ENCODE measurements around the gene LOXL3.
"Not testable (repeated sequence)": the region's sequence is repeated elsewhere in the genome, so short reads cannot be mapped to it uniquely, and the experiment has no call there.

LOXL3 gene

DNA sequence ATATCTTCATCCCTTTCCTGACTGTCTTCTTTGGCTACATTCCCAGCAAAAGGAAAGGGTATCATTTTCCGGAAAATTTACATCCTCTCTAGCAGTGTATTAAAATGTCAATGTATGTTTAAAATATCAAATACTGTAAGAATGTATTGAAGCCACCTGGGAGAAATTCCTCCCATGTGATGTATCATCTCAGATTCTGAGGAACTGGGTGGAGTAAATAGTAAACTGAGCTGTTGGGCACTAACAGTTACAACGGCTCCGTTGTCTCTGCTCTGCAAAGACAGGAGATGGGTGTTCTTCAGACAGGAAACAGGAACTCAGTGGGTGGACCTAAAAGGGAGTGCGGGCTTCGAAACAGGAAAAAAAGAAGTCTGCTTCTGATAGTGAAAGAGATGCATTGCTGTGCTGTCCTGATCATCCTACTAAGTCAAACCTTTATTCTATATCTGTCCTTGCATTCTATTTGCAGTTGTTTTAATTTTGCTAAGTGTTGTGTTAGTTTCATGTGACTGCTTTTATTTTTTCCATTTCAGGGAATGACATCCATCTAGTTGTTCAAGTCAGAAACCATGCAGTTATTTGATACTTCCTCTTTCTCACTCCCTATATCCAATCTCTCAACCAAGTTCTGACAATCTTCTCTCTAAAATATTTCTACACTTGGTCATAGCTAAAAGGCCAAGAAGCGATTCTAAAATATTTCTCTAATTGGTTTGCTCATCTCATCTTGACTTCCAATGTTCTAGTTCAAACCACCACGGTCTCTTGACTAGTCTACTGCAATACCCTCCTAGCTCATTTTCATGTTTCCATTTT lies 20.2 kb upstream of the LOXL3 start:
- DNase-seq: no peak

DNA sequence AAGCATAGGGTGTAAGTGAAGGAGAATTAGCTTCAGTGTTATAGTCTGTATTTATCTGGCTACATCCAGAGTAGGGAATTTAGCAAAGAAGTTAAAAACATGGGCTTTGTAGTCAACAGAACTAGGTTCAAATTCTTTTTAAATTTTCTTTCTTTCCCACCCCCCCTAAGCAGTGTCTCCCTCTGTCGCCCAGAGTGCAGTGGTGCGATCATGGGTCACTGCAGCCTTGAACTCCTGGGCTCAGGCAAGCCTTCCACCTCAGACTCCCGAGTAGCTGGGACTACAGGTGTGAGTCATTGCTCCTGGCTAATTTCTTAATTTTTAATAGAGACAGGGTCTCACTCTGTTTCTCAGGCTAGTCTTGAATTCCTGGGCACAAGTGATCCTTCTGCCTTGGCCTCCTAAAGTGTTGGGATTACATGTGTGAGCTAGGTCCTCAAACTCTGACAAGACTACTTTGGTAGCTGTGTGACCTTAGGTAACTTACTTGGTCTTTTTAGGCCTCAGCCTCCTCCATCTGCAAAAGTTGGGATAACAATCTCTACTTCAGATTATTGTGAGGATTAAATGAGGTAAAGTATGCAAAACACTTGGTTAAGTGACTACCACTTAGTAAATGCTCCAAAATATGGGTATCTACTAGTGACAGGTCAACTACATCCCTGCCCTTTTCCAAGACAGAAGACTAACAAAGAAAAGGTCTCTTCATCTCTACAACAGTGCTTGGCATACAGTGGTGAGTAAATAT lies 18.6 kb upstream of the LOXL3 start:
- DNase-seq: no peak

DNA sequence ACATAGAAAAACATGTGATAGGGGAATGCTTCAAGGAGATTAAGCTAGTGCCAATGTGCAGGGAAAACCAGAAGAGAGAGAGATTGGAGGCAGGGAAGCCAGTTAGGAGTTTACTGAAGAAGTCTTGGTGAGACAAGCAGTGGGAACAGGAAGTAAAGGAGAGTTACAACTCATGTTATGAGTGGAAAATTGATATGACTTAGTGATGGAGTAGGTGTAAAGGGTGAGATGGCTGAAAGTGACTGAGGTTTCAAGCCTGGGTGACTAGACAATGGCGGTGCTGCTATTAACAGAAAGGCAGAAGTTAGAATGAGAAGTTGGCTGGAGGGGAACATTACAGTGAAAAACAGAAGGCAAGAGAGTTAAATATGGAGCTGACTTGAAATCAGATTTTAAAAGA lies 17.3 kb upstream of the LOXL3 start:
- no peak for DNase-seq

DNA sequence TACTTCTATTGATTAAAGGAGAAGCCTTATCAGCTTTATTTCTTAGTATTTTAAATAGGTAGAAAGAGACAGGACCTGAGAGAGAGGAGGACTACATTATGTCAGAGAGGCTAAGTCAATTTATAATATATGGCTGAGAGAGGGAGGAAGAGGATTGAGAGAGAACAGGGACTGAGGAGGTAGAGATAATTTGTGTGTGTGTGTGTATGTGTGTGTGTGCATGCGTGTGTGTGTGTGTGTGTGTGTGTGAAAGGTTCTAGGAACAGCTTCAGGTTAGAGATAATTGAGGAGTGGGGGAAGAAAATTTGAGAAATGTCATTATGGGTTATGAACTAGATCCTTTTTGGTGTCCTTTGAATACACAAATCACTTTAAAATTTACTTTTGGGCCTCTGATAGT lies 15.9 kb upstream of the LOXL3 start:
- no peak for DNase-seq

DNA sequence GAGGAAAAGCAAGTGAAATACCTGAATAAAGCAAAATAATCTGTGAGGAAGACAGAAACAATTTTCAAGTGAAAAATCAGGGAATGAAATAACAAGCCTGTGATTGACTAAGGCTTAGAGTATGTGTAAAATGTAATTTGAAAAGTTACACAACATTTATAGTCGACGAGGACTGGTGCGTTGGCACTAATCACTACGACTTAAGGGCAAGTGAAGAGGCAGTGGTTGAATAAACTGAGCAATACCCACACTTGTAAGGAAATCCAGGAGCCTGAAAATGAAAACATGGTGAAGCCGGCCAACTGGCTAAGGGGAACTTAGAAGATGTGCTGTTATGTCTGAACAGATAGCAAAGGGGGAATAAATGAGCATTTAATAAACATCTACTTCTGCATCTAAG lies 14.1 kb upstream of the LOXL3 start:
- DNase-seq: no peak

DNA sequence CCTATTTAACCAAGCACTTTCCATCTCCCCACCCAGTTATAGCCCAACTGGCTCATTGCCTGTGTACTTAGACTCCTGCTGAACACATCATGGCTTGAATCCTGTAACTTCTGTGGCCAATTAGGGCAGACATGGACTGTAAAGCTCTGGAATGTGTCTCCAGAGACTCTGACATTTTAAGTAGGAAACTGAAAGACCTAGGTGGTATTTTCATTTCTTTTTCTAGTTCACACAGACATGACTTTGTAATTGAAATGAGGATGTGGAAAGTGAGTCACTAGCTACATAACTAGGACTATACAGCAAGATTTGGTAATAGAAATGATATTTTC lies 13.0 kb upstream of the LOXL3 start:
- DNase-seq: no peak

DNA sequence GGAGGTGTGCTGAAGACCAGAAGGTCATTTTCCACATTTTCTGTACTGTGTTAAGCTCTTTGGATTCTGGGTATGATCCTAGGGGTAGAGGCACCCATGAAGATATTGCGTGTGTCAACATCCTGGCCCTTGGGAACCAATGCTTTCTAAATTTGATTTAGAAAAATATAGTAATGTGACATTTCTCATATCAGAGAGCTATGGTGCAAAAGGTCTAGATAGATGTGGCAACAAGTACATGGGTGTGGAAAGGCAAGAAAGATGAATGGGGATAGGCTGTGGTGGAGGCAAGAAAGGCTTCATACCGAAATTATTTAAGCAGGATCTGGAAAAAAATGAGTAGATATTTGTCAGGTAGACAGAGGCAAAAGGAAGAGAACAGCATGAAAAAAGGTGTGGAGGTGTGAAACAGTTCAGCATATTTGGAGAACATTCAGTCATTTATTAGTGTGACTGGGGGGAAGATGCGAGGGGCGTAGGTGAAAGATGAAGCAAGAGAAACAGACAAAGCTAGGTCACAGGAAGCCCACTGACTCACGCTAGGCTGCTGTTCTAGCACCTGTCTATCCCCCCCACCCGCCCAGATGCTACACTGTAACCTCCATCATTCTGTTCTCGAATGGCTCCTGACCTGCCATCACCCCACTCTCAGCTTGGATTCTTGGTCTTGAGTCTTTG lies 12.5 kb upstream of the LOXL3 start:
- peak; percentile 41 to 50 for DNase-seq

DNA sequence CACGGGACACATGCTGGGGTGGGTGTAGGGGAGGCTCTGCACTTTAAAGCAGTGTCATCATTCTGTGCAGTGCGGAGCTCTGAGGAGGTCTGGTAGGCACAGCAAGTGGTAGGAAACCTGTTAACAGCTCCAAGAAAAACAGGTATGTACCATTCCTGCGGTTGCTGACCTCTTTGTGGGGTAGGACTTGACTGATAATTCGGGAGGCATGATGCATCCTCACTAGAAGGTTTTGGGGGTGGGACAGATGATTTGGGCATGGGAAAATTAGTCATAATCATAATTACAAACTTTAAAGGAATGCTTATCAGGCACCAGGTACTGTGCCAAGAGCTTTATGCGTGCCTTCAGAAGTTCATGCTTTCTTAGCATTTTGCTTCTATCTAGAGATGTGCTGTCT lies 10.5 kb upstream of the LOXL3 start:
- no peak for DNase-seq

DNA sequence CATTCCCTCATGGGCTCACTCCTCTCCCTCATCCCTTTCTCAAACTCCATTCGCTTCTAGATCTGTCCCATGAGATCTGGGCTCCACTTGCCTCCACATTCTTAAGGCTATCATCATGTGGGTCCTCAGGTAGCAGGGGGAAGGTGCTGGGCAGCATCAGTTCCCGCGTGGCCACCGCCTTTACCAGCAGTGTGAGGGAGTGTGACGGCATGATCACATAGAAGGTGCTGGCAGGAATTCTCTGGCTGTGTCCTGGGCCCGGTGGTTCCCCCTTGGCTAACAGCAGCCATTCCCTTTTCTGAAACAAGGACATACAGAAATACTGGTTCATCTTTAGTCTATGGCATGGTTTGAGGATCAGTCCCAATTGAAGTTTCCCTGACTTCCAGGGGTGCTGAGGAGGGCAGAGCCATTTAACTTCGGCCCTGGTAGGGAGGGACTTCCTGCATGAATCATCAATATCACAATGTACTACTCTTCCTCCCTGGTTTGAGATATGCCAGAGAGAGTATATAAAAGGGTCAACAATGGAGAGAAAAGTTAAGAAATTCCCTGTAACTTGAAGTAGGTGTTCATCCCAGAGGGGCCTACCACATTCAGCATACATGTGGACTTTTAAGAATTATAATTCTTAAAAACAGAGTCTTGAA lies 8.5 kb upstream of the LOXL3 start:
- no peak for DNase-seq

DNA sequence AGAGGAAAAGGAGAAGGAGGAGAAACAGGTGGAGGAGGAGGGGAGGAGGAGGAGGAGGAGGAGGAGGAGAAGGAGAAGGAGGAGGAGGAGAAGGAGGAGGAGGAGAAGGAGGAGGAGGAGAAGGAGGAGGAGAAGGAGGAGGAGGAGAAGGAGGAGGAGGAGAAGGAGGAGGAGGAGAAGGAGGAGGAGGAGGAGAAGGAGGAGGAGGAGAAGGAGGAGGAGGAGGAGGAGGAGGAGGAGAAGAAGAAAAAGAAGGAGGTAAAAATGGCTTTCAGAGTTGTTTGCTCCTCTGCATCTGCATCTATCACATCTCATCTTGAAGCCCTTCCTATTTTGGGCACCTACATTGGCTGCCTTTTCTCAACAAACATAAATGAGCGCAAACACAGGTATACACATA lies 7.3 kb upstream of the LOXL3 start:
- DNase-seq: not testable (repeated sequence)

DNA sequence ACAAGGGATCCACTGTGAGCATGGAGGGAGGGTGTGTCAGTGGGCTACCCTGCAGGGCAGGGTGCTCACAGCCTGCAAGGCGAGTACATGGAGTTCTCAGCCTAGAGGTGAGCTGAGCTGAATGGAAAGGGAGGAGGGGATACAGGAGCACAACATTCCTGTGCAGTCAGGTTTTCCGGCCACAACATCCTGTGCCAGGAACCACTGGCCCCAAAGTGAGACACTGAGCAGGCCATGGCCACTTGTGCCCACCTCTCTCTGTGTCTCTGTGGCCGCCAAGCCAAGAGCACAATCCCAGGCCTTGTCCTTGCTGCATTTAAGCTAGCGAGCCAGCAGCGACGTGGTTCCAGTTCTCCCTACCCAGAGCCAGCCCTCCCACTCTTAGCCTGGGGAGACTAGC lies 6.8 kb upstream of the LOXL3 start:
- DNase-seq: no peak

DNA sequence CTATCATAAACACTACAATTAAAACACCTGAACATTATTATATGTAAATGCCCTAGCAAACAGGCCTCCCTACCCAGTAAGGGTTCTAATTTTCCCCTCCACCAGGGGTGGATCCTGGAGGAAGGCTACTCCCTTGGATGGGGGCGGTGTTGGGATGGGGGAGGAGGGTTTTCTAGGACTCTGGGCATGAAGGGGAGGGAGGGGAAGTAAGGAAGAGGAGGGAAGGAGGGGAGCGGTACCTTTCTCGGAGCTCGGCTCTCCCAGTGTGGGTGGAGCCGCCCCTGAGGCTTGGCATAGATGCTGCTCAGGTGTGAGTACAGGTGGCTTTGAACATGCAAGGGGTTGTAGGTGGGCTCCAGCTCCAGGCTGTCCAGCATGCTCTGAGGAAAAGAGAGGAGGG lies 6.2 kb upstream of the LOXL3 start:
- DNase-seq: no peak

DNA sequence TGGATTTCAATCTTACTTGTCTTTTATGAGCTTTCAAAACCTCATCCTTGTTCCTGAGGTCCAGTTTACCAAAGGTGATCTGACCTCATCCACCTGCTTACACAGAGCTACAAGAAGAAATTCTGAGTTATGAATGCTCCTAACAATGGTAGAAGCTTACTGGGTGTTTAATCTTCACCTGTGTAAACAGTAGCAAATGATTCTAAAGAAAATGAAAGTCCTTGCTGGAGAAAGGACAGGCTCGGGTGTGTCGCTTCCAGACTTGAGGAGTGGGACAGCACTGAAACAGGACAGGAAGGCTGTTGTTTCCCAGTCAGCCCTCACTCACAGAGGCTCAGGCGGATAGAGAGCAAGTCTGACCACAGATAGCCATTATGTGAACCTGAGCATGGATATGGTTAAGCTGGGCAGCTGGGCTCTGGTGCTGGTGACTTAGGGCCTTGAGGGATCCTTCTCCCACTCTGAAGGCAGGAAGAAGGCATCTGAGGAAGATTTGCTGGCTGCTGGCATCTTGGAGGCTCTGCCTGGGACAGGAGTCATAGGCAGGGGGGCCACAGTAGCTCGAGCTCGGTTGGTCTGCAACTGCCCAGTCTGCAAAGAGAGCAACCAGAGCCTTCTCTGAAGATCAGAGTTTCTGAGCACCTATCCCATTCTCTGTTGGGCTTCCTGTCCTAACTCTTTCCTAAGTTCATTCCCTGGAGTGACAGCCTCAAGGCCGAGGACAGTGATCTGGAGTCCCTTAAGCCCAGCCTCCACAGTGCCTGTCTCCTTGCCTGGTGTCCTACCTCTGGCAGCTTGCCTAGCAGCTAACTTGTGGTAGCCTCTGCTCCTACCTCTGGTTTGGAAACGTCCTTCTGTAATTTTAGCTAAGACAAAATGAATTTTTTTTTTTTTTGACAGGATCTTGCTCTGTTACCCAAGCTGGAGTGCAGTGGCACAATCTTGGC lies 4.8 kb upstream of the LOXL3 start:
- DNase-seq: no peak

DNA sequence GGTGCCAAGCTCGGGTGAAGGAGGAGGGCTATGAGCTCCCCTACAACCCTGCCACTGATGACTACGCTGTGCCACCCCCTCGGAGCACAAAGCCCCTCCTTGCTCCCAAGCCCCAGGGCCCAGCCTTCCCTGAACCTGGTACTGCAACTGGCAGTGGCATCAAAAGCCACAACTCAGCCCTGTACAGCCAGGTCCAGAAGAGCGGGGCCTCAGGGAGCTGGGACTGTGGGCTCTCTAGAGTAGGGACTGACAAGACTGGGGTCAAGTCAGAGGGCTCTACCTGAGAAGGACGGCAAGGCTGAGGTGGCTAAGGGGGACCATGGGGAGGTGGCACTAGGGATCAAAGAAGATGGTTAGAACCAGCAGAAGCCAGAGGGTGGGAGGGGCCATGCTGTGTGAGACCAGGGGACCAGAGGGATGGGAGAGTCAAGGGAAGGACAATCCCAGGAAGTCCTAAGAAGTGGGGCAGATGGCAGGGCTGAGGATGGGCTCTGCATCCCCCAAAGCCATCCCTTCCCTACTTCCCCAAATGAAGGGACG lies 3.2 kb upstream of the LOXL3 start:
- no peak for DNase-seq

DNA sequence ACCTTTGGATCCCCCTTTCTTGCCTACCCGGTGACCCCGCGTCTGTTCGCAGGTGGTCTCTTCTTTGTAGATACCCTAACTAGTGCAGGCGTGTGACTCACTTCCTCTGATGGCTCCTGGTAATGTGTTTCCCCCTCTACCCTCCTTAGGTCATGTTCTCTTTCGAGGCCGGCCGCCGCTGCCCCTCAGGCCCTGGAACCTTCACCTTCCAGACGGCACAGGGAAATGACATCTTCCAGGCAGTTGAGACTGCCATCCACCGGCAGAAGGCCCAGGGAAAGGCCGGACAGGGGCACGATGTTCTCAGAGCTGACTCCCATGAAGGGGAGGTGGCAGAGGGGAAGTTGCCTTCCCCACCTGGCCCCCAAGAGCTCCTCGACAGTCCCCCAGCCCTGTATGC lies 2.4 kb upstream of the LOXL3 start:
- no peak for DNase-seq

DNA sequence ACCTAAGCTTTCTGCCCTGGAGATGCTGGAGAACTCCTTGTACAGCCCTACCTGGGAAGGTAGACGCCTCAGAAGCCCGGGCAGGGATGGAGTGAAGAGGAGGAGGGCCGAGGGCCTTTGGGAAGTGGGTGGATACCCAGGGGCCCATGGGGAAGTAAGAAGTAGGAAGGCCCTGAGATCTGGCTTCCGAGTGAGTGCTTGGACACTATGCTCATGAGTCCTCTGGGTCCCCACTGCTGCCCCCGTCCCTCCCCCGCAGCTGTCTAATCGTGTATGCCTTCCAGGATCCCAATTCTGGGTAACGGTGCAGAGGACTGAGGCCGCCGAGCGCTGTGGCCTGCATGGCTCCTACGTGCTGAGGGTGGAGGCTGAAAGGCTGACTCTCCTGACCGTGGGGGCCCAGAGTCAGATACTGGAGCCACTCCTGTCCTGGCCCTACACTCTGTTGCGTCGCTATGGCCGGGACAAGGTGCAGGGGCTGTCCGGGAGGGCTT lies 1.9 kb upstream of the LOXL3 start:
- DNase-seq: no peak

DNA sequence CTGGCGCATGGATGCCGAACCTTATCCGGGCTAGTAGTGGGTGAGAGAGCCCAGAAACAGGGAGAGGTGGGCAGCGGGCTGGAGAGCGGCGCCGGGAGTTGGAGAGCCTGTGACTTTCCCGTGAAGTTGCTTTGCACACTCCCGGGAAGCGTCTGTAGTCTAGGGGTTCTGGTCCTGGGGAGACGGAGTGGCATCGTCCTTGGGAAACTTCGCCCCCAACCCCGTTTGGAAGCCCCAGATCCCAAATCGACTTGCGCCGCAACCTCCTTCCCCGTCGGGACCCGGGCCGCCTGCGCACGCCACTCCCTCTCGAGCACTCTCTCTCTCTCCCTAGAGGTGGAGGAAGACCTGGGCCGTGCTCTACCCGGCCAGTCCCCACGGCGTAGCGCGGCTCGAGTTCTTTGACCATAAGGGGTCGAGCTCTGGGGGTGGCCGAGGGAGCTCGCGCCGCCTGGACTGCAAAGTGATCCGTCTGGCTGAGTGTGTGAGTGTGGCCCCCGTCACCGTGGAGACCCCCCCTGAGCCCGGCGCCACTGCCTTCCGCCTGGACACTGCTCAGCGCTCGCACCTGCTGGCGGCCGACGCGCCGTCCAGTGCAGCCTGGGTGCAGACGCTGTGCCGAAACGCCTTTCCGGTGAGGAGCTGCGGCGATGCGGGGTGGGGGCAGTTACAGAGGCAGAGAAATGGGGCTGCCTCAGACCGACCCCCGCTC lies 1.2 kb upstream of the LOXL3 start:
- peak in 1 of 2 experiments; percentile 67 for DNase-seq

DNA sequence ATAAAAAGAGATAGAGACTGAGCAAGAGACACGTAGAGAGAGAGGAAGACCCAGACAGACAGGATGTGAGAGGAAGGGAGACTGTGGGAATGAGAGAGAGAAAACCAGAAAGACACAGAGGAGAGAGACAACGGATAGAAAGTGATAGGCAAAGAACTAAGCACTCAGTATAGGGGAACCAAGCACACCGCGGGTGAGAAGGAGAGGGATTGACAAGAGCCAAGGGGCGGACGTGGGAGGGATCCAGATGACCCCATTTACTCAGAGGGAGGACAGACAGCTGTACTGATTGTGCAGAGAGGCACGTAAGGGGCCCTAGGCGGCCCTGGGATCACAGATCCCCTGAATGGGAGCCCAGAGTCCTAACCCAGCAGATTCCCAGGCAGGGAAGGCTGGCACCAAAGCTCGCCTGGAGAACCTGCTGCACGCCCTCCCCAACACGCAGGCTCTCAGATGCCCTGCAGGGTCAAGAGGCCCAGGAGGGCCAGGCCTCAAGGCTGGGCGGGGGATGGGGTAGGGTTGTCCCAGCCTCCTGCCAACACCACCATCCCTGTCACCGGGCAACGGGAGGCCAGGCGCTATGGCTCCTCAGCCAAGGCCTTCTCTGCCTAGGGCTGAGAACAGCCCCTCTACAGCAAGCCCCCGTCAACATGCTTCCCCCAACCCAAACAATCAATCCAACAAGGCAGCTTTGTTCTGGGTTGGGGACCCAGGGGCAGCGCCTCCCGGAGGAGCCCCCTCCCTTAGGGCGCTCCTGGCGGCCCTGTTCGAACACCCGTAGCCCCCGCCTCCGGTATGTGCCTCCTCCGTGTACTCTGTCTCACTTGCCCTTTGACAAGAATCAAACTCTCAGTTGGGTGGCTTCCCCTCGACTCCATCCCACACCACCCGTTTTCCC lies 579 bp downstream of the LOXL3 start:
- DNase-seq: no peak

DNA sequence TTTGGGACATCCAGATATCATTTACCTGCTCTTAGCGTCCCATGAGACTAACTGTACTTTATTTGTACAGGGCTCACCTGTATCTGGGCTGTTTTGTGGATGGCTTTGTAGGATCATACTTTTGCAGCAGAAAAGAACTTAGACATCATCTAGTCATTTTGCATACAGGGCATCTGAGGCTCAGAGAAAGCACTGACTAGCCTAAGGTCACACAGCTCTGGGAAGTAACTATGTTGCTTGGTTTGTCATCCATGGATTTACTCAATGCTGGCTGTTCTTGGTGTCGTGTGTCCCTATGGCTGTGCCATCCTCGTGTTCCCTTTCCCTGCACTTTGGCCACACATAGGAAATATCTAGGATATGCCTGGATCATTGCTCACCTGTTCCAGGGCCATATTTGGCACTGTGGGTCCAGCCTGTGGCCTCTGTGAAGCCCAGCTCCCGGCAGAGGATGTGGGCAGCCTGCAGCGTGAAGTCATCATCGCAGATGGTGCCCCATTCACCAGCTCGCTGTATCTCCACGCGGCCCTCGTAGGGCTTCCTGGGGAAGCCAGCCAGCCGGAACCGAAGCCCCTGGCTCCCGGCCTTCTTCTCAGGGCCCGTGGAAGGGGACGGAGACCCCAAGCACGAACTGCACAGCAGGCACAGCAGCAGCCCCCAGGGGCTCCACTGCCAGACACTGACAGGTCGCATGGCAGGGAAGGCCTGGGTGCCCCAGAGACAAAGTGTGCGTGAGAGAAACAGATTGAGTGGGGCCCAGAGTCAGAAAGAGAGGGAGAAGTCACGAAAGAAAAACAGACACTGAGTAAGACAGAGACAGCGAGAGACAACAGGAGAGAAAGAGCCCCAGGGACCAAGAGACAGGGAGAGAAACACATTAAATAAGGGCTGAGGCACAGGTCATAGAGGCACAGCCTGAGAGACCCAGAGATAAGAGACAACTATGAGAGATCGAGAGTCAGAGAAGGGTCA lies 1.5 kb downstream of the LOXL3 start:
- DNase-seq: no peak
